GM21367 (cell line): Measurements from ENCODE around the gene SLC16A4.

Source experiments
- ATAC-seq: cut with Tn5 transposase; IDR thresholded peaks from one replicate; pipeline ENCODE4 v1.9.1; 2021; ENCODE audit not compliant: unreplicated experiment

Gene SLC16A4

GRCh38 chr1:110335265-110335664, 55.6 kb downstream of the SLC16A4 start:
- ATAC-seq, result no peak

GRCh38 chr1:110328700-110329099, 62.1 kb downstream of the SLC16A4 start:
- ATAC-seq, result no peak

DNA sequence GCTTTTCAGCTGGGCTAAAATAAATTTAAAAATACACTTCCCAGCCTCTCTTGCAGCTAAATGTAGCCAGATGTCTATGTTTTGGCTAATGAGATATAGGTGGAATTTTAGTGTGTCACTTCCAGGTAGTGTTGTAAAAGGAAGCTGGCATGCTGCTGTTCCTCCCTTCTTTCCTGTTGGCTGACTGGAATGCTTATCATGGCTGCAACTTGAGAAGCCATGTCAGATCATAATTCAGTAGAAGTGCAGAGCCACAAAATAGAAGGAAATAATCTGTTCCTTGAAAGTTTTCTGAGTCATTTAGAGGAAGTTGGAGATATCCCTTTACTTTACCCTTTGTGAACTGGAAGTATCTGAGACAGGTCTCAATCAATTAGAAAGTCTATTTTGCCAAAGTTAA, 62.6 kb downstream of the SLC16A4 start:
- ATAC-seq, result no peak

- ATAC-seq, result no peak
These were observed 64.0 kb downstream of the SLC16A4 start for GRCh38 chr1:110326826-110327225.

DNA sequence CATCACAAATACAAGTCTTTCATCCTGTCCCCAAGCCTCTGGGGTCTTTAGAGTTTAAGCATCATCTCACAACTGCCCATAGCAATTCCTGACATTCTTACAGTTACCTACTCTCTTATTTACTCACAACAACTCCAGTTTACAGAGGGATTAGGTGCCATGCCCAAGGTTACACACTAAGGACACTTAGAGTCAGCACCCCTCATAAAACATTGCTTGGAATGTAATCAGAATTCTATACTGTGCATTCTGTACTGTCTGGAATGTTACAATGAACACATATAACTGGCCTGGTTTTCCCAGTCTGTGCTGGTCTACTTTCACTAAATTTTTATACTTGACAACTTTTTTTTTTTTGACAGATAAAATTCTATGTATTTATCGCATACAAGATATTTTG, 66.2 kb downstream of the SLC16A4 start:
- ATAC-seq, result no peak

GRCh38 chr1:110321846-110322245, 69.0 kb downstream of the SLC16A4 start:
- no peak for ATAC-seq

GRCh38 chr1:110321045-110321444, 69.8 kb downstream of the SLC16A4 start:
- ATAC-seq, result no peak

- no peak for ATAC-seq
These were observed 70.7 kb downstream of the SLC16A4 start for GRCh38 chr1:110320168-110320518.

DNA sequence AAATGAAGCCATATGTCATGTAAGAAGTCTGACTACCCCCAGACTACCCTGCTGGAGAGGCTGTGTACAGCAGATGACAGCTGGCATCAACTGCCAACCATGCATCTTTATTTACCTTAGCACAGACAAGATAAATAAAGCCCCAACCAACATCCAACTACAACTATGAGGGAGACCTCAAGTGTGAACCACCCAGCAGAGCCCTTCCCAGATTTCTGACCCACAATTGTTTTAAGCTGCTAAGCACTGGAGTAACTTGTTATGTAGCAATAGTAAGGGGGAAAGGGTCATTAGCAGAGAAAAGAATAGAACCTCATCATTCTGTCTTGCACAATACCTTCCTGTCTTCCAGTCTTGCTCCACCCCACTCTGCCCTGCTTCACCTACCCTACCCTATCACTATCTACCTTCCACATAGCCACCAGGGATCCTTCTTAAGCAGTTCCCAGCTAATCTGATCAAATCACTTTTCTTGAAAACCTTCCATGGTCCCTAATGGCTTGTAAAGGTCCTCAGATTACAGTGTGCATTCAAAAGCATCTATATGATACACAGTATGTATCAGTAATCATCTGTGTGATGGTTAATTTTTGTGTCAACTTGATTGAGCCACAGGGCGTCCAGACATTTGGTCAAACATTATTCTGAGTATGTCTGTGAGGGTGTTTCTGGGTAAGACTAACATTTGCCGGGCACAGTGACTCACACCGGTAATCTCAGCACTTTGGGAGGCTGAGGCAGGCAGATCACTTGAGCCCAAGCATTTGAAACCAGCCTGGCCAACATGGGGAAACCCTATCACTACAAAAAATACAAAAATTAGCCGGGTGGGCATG, 71.3 kb downstream of the SLC16A4 start:
- ATAC-seq, result no peak

- no peak for ATAC-seq
These were observed 72.8 kb downstream of the SLC16A4 start for GRCh38 chr1:110318046-110318445.

- ATAC-seq, result no peak
These were observed 74.1 kb downstream of the SLC16A4 start for GRCh38 chr1:110316735-110317134.
